Prostate gland (tissue), 2 donors: Measurements from ENCODE around the gene DOK1. TPM values are rescaled to one million over a fixed set of nuclear protein-coding genes. Genes with fewer than 3 reads are reported as not detected.

ENCODE experiments used
- DNase-seq: peaks from one replicate; pipeline ENCODE4 v3.0.0-alpha.2; 2019; ENCODE audit warnings: low spot score
- H3K27ac ChIP-seq, 2 donors: fragments of 200-600 bp; sonication (generic); 2 replicates each; pipeline ENCODE4 v1.5.1; 2017 to 2019
- H3K27me3 ChIP-seq: fragments of 200-600 bp; sonication (generic); replicated peaks from 2 replicates; pipeline ENCODE4 v1.5.1; 2019; ENCODE audit not compliant: insufficient read depth
- H3K36me3 ChIP-seq, 2 donors: fragments of 200-600 bp; sonication (generic); 1 replicate in 1 of 2; 2 replicates in 1 of 2; pipeline versions ENCODE4 v1.5.1 to v1.8.1; 2017 to 2019
- H3K4me1 ChIP-seq: fragments of 200-600 bp; sonication (generic); replicated peaks from 2 replicates; pipeline ENCODE4 v1.5.1; 2019
- H3K4me3 ChIP-seq, 2 donors: fragments of 200-600 bp; sonication (generic); 2 replicates each; pipeline ENCODE4 v1.5.1; 2017 to 2019
- H3K9me3 ChIP-seq: fragments of 200-600 bp; sonication (generic); 2 replicates; pipeline ENCODE4 v1.5.1; 2017
- POLR2A ChIP-seq: fragments of 450-650 bp; IDR thresholded peaks from one replicate; pipeline ENCODE4 v1.6.1; 2016; ENCODE audit warnings: antibody characterized with exemption, mild to moderate bottlenecking
- POLR2AphosphoS5 ChIP-seq: sonication (generic); formaldehyde crosslinking; IDR thresholded peaks from one replicate; pipeline ENCODE4 v1.6.1; 2017; ENCODE audit warnings: antibody characterized with exemption
- WGBS: methylation state at CpG from one replicate; pipeline ENCODE4 v1.1.5; 2018; 5-methylcytosine and 5-hydroxymethylcytosine counted together
- intact Hi-C: fragments of 100-400 bp; cut with DNase I; formaldehyde crosslinking; loops from one replicate; pipeline ENCODE4 v1.14.2; 2022
- total RNA-seq, 2 donors: library from RNA; depleted of rRNA; stranded (reverse); fragments of >200 nt; gene quantifications; one replicate each; pipeline ENCODE4 v1.1.0, GENCODE V29; 2016
- TF ChIP-seq, protein P1 (sequence below), 4 experiments: fragments of 200-600 bp in 2 of 4; fragments of 450-650 bp in 2 of 4; sonication (generic) in 2 of 4; IDR thresholded peaks; 1 replicate in 3 of 4; 2 replicates in 1 of 4; pipeline ENCODE4 v1.5.1; 2016 to 2019; ENCODE audit warnings: antibody characterized with exemption in 4 of 4, mild to moderate bottlenecking in 2 of 4, moderate library complexity in 2 of 4

DOK1 gene
- total RNA-seq, 2 donors from 2014 or later: 4.5 to 18.9 TPM

DNA sequence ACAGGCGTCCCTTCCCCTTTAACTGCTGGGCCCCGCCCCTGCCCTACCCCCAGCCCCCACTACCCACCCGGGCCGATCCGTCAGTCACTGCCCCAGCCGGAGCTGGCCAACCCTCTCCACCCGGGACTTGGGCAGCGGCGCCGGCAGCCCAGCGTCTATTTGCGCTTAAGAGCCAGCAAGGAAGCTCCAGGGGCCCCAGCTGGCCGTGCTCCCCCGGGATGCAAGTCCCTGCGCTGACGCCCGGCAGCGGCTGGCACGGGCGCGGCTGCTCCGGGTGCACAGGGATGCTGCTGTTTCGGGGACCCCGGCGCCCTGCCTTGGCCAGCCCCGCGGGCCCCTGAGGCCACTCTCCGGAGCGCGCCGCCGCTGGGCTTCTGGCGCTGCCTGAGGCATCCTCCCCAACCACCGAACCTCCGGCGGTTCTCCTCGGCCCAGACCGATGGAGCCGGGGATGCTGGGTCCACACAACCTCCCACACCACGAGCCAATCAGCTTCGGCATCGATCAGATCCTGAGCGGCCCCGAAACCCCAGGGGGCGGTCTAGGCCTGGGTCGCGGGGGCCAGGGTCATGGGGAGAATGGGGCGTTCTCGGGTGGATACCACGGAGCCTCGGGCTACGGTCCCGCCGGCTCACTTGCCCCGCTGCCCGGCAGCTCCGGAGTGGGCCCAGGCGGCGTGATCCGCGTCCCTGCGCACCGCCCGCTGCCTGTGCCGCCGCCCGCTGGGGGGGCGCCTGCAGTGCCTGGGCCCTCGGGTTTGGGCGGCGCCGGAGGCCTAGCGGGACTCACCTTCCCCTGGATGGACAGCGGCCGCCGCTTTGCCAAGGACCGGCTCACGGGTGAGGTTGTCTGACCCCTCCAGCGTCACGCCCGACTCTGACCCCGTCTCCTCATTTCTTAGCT is 39.9 kb upstream of the DOK1 start, which contains the start of gene TLX2:
Gene TLX2 (plus strand): TSS at position 83 of the 903 bp plus-strand sequence. CDS start 357 bp downstream, at position 440.
- peaks cover 44% of the 10 kb centered on the region for H3K27me3 ChIP-seq
- no peak within 1 kb of the TSS for H3K4me3 ChIP-seq
- no peaks in the 10 kb centered on the region for H3K36me3 ChIP-seq
- TF ChIP-seq, protein P1, sequence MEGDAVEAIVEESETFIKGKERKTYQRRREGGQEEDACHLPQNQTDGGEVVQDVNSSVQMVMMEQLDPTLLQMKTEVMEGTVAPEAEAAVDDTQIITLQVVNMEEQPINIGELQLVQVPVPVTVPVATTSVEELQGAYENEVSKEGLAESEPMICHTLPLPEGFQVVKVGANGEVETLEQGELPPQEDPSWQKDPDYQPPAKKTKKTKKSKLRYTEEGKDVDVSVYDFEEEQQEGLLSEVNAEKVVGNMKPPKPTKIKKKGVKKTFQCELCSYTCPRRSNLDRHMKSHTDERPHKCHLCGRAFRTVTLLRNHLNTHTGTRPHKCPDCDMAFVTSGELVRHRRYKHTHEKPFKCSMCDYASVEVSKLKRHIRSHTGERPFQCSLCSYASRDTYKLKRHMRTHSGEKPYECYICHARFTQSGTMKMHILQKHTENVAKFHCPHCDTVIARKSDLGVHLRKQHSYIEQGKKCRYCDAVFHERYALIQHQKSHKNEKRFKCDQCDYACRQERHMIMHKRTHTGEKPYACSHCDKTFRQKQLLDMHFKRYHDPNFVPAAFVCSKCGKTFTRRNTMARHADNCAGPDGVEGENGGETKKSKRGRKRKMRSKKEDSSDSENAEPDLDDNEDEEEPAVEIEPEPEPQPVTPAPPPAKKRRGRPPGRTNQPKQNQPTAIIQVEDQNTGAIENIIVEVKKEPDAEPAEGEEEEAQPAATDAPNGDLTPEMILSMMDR (IDR thresholded peaks at IDR 0.05): no peak
- no peak for TF ChIP-seq POLR2A
- TF ChIP-seq POLR2AphosphoS5: no peak
- no peak for DNase-seq
- H3K4me1 ChIP-seq: peaks cover 11% of the 10 kb centered on the region
- WGBS: 4% methylated on average over 42 of the region's 82 CpGs
- intact Hi-C loops: no loop called here
- H3K27ac ChIP-seq: no peak within 1 kb of the TSS
- H3K9me3 ChIP-seq: no peaks in the 10 kb centered on the region

DNA sequence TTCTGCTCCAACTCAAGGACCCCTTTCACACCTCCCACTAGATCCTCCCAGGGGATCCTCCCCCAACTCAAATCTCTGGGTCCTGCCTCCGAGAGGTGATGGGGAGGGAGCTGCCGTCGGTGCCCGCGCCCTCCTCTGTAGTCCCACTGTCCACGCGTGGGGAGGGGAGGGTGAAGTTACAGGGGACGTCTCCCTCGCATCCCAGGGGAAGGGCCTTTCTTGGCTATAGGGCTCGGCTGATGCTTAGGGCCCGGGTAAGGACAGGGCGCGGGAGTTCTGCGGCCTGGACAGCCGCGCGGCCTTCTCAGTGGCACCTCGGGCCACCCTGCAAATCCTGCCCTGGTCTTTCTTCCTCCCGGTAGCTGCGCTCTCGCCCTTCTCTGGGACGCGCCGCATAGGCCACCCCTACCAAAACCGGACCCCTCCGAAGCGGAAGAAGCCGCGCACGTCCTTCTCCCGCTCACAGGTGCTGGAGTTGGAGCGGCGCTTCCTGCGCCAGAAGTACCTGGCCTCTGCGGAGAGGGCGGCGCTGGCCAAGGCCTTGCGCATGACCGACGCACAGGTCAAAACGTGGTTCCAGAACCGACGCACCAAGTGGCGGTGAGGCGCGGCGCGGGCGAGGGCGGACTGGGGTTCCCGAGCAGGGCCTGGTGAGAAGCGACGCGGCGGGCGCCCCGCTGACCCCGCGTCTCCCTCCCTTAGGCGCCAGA is 39.1 kb upstream of the DOK1 start:
- DNase-seq: no peak
- TF ChIP-seq POLR2A: no peak
- TF ChIP-seq POLR2AphosphoS5: no peak
- TF ChIP-seq, protein P1 (IDR thresholded peaks at IDR 0.05): no peak
- WGBS: 5% methylated on average over 49 of the region's 60 CpGs
- no peaks in the 10 kb centered on the region for H3K9me3 ChIP-seq
- peaks cover 47% of the 10 kb centered on the region for H3K27me3 ChIP-seq
- peak overlapping the region in 1 of 2 donors; percentile 15 for H3K4me3 ChIP-seq
- H3K36me3 ChIP-seq: no peaks in the 10 kb centered on the region
- peaks cover 11% of the 10 kb centered on the region for H3K4me1 ChIP-seq
- intact Hi-C loops: no loop called here
- no peak overlapping the region for H3K27ac ChIP-seq

DNA sequence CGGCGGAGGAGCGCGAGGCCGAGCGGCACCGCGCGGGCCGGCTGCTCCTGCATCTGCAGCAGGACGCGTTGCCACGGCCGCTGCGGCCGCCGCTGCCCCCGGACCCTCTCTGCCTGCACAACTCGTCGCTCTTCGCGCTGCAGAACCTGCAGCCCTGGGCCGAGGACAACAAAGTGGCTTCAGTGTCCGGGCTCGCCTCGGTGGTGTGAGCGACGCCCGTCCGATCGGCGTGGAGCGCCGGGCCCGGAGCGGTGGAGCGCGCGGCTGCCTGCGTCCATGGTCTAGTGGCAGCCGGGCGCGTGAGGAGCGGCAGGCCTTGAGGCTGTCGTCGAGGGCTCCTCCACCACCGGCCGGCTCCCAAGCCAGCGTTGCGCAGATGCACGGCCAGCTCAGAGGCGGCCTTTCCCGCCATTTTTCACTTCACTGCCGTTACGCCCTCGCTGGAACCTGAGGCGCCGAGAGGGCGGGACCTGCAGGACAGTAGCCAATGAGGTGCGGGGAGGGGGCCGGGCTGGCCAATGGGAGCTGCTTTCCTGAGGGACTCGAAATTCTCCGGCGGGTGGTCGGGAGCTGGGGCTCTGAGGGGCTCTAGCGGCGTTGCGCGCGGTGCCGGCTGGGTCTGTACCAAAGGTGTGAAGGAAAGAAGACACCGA is 38.4 kb upstream of the DOK1 start:
- Histone ChIP-seq H3K27ac (no peak overlapping the region), H3K36me3 (no peaks in the 10 kb centered on the region)
- 3% methylated on average over 64 of the region's 72 CpGs for WGBS

DNA sequence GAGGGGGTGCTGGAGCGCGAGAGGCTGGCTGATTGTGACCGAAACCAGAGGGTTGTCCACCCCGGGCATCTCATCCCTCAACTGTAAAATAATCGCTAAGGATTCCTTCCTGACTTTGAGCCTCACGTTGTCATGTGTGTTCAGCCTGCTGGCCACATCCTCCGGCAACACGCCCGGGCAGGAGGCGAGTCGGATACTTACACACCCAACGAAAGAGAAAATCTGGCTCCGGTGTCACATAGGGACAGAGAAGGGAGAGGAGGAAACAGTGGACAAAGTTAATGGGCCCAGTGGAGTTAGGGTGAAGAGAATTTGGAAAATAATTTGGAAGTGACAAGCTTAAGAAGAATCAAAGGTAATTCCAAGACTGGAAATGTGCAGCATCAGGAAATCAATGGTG is 37.9 kb upstream of the DOK1 start:
- Histone ChIP-seq H3K4me3 (no peak overlapping the region), H3K9me3 (no peaks in the 10 kb centered on the region), H3K27ac (no peak overlapping the region), H3K27me3 (peaks cover 44% of the 10 kb centered on the region), H3K4me1 (peaks cover 11% of the 10 kb centered on the region), H3K36me3 (no peaks in the 10 kb centered on the region)
- no peak for TF ChIP-seq POLR2A
- TF ChIP-seq, protein P1 (IDR thresholded peaks at IDR 0.05): no peak
- no peak for TF ChIP-seq POLR2AphosphoS5
- intact Hi-C loops: no loop called here
- 67% methylated on average over 13 of the region's 13 CpGs for WGBS
- no peak for DNase-seq

More for the DNA sequence above, 38.4 kb upstream of the DOK1 start:
- TF ChIP-seq POLR2AphosphoS5 (peak; percentile 9), POLR2A (no peak)
- TF ChIP-seq, protein P1 (IDR thresholded peaks at IDR 0.05): no peak
- Histone ChIP-seq H3K4me1 (peaks cover 11% of the 10 kb centered on the region), H3K9me3 (no peaks in the 10 kb centered on the region), H3K27me3 (peaks cover 47% of the 10 kb centered on the region), H3K4me3 (peak overlapping the region in 1 of 2 donors; percentile 15)
- intact Hi-C loops: no loop called here
- no peak for DNase-seq
